ENCODE data around the gene GRIP1. TPM values are rescaled to one million over a fixed set of nuclear protein-coding genes. Genes with fewer than 3 reads are reported as not detected.

GRIP1 gene
- total and polyA plus RNA-seq, 2 donors: 0.71 to 3.9 TPM

GRCh38 chr12:66548338-66549049 lies 130.4 kb downstream of the GRIP1 start:
- H3K4me1 ChIP-seq (ENCODE audit: control insufficient read depth in 2 of 2, insufficient read depth in 2 of 2, low read length in 2 of 2): no peaks in the 10 kb centered on the region
- DNase-seq (ENCODE audit: low read depth in 6 of 9, low spot score in 9 of 9): no peak
- WGBS: 75% methylated on average over 4 of the region's 4 CpGs
- H3K27me3 ChIP-seq (ENCODE audit: control insufficient read depth in 2 of 2, insufficient read depth in 1 of 2, low read length in 1 of 2): no peaks in the 10 kb centered on the region
- no peak overlapping the region for H3K27ac ChIP-seq (ENCODE audit: low read depth in 1 of 2, low read length in 1 of 2)
- no peak overlapping the region for H3K4me3 ChIP-seq (ENCODE audit: low read length in 2 of 2)
- H3K36me3 ChIP-seq (ENCODE audit: control insufficient read depth in 2 of 2, insufficient read depth in 2 of 2, low read length in 1 of 2): no peaks in the 10 kb centered on the region
- no peaks in the 10 kb centered on the region for H3K9me3 ChIP-seq (ENCODE audit: control insufficient read depth in 2 of 2, insufficient read depth in 1 of 2, low read length in 1 of 2)

GRCh38 chr12:66541426-66541825 lies 137.4 kb downstream of the GRIP1 start:
- WGBS: 80% methylated on average over 1 of the region's 1 CpG

GRCh38 chr12:66539431-66539830 lies 139.4 kb downstream of the GRIP1 start:
- H3K4me1 ChIP-seq (ENCODE audit: control insufficient read depth in 2 of 2, insufficient read depth in 2 of 2, low read length in 2 of 2): no peaks in the 10 kb centered on the region
- DNase-seq (ENCODE audit: low read depth in 6 of 9, low spot score in 9 of 9): no peak
- no peak overlapping the region for H3K27ac ChIP-seq (ENCODE audit: low read depth in 1 of 2, low read length in 1 of 2)
- no peaks in the 10 kb centered on the region for H3K27me3 ChIP-seq (ENCODE audit: control insufficient read depth in 2 of 2, insufficient read depth in 1 of 2, low read length in 1 of 2)
- H3K36me3 ChIP-seq (ENCODE audit: control insufficient read depth in 2 of 2, insufficient read depth in 2 of 2, low read length in 1 of 2): no peaks in the 10 kb centered on the region
- H3K4me3 ChIP-seq (ENCODE audit: low read length in 2 of 2): no peak overlapping the region
- H3K9me3 ChIP-seq (ENCODE audit: control insufficient read depth in 2 of 2, insufficient read depth in 1 of 2, low read length in 1 of 2): no peaks in the 10 kb centered on the region

More at GRCh38 chr12:66541426-66541825, 137.4 kb downstream of the GRIP1 start:
- DNase-seq (ENCODE audit: low read depth in 6 of 9, low spot score in 9 of 9): no peak
- Histone ChIP-seq H3K4me3 (ENCODE audit: low read length in 2 of 2) (no peak overlapping the region), H3K27ac (ENCODE audit: low read depth in 1 of 2, low read length in 1 of 2) (no peak overlapping the region), H3K4me1 (ENCODE audit: control insufficient read depth in 2 of 2, insufficient read depth in 2 of 2, low read length in 2 of 2) (no peaks in the 10 kb centered on the region), H3K27me3 (ENCODE audit: control insufficient read depth in 2 of 2, insufficient read depth in 1 of 2, low read length in 1 of 2) (no peaks in the 10 kb centered on the region), H3K9me3 (ENCODE audit: control insufficient read depth in 2 of 2, insufficient read depth in 1 of 2, low read length in 1 of 2) (no peaks in the 10 kb centered on the region), H3K36me3 (ENCODE audit: control insufficient read depth in 2 of 2, insufficient read depth in 2 of 2, low read length in 1 of 2) (no peaks in the 10 kb centered on the region)

- Histone ChIP-seq H3K36me3 (ENCODE audit: control insufficient read depth in 2 of 2, insufficient read depth in 2 of 2, low read length in 1 of 2) (no peaks in the 10 kb centered on the region), H3K4me1 (ENCODE audit: control insufficient read depth in 2 of 2, insufficient read depth in 2 of 2, low read length in 2 of 2) (no peaks in the 10 kb centered on the region), H3K9me3 (ENCODE audit: control insufficient read depth in 2 of 2, insufficient read depth in 1 of 2, low read length in 1 of 2) (no peaks in the 10 kb centered on the region), H3K4me3 (ENCODE audit: low read length in 2 of 2) (no peak overlapping the region), H3K27ac (ENCODE audit: low read depth in 1 of 2, low read length in 1 of 2) (no peak overlapping the region), H3K27me3 (ENCODE audit: control insufficient read depth in 2 of 2, insufficient read depth in 1 of 2, low read length in 1 of 2) (no peaks in the 10 kb centered on the region)
- no peak for DNase-seq (ENCODE audit: low read depth in 6 of 9, low spot score in 9 of 9)
- 99% methylated on average over 4 of the region's 4 CpGs for WGBS
Observed at GRCh38 chr12:66538970-66539369, 139.9 kb downstream of the GRIP1 start.

- WGBS: 99% methylated on average over 3 of the region's 3 CpGs
Observed at GRCh38 chr12:66537876-66538275, 141.0 kb downstream of the GRIP1 start.

GRCh38 chr12:66533767-66534166 lies 145.1 kb downstream of the GRIP1 start:
- no peaks in the 10 kb centered on the region for H3K9me3 ChIP-seq (ENCODE audit: control insufficient read depth in 2 of 2, insufficient read depth in 1 of 2, low read length in 1 of 2)
- no peaks in the 10 kb centered on the region for H3K4me1 ChIP-seq (ENCODE audit: control insufficient read depth in 2 of 2, insufficient read depth in 2 of 2, low read length in 2 of 2)
- H3K27ac ChIP-seq (ENCODE audit: low read depth in 1 of 2, low read length in 1 of 2): no peak overlapping the region
- no peaks in the 10 kb centered on the region for H3K27me3 ChIP-seq (ENCODE audit: control insufficient read depth in 2 of 2, insufficient read depth in 1 of 2, low read length in 1 of 2)
- 92% methylated on average over 2 of the region's 2 CpGs for WGBS
- H3K36me3 ChIP-seq (ENCODE audit: control insufficient read depth in 2 of 2, insufficient read depth in 2 of 2, low read length in 1 of 2): no peaks in the 10 kb centered on the region
- no peak overlapping the region for H3K4me3 ChIP-seq (ENCODE audit: low read length in 2 of 2)
- no peak for DNase-seq (ENCODE audit: low read depth in 6 of 9, low spot score in 9 of 9)

More at GRCh38 chr12:66537876-66538275, 141.0 kb downstream of the GRIP1 start:
- Histone ChIP-seq H3K27me3 (ENCODE audit: control insufficient read depth in 2 of 2, insufficient read depth in 1 of 2, low read length in 1 of 2) (no peaks in the 10 kb centered on the region), H3K36me3 (ENCODE audit: control insufficient read depth in 2 of 2, insufficient read depth in 2 of 2, low read length in 1 of 2) (no peaks in the 10 kb centered on the region), H3K9me3 (ENCODE audit: control insufficient read depth in 2 of 2, insufficient read depth in 1 of 2, low read length in 1 of 2) (no peaks in the 10 kb centered on the region), H3K4me1 (ENCODE audit: control insufficient read depth in 2 of 2, insufficient read depth in 2 of 2, low read length in 2 of 2) (no peaks in the 10 kb centered on the region), H3K4me3 (ENCODE audit: low read length in 2 of 2) (no peak overlapping the region), H3K27ac (ENCODE audit: low read depth in 1 of 2, low read length in 1 of 2) (no peak overlapping the region)
- DNase-seq (ENCODE audit: low read depth in 6 of 9, low spot score in 9 of 9): no peak

GRCh38 chr12:66531766-66532165 lies 147.1 kb downstream of the GRIP1 start:
- no peaks in the 10 kb centered on the region for H3K4me1 ChIP-seq (ENCODE audit: control insufficient read depth in 2 of 2, insufficient read depth in 2 of 2, low read length in 2 of 2)
- WGBS: 95% methylated on average over 2 of the region's 2 CpGs
- H3K27me3 ChIP-seq (ENCODE audit: control insufficient read depth in 2 of 2, insufficient read depth in 1 of 2, low read length in 1 of 2): no peaks in the 10 kb centered on the region
- no peak for DNase-seq (ENCODE audit: low read depth in 6 of 9, low spot score in 9 of 9)
- no peak overlapping the region for H3K4me3 ChIP-seq (ENCODE audit: low read length in 2 of 2)
- no peak overlapping the region for H3K27ac ChIP-seq (ENCODE audit: low read depth in 1 of 2, low read length in 1 of 2)
- H3K9me3 ChIP-seq (ENCODE audit: control insufficient read depth in 2 of 2, insufficient read depth in 1 of 2, low read length in 1 of 2): no peaks in the 10 kb centered on the region
- H3K36me3 ChIP-seq (ENCODE audit: control insufficient read depth in 2 of 2, insufficient read depth in 2 of 2, low read length in 1 of 2): no peaks in the 10 kb centered on the region

GRCh38 chr12:66529934-66530333 lies 148.9 kb downstream of the GRIP1 start:
- DNase-seq (ENCODE audit: low read depth in 6 of 9, low spot score in 9 of 9): no peak
- H3K36me3 ChIP-seq (ENCODE audit: control insufficient read depth in 2 of 2, insufficient read depth in 2 of 2, low read length in 1 of 2): no peaks in the 10 kb centered on the region
- H3K4me1 ChIP-seq (ENCODE audit: control insufficient read depth in 2 of 2, insufficient read depth in 2 of 2, low read length in 2 of 2): no peaks in the 10 kb centered on the region
- 94% methylated on average over 1 of the region's 1 CpG for WGBS
- H3K27me3 ChIP-seq (ENCODE audit: control insufficient read depth in 2 of 2, insufficient read depth in 1 of 2, low read length in 1 of 2): no peaks in the 10 kb centered on the region
- H3K4me3 ChIP-seq (ENCODE audit: low read length in 2 of 2): no peak overlapping the region
- H3K27ac ChIP-seq (ENCODE audit: low read depth in 1 of 2, low read length in 1 of 2): no peak overlapping the region
- no peaks in the 10 kb centered on the region for H3K9me3 ChIP-seq (ENCODE audit: control insufficient read depth in 2 of 2, insufficient read depth in 1 of 2, low read length in 1 of 2)

GRCh38 chr12:66516561-66516960 lies 162.3 kb downstream of the GRIP1 start:
- no peaks in the 10 kb centered on the region for H3K9me3 ChIP-seq (ENCODE audit: control insufficient read depth in 2 of 2, insufficient read depth in 1 of 2, low read length in 1 of 2)

More at GRCh38 chr12:66516561-66516960, 162.3 kb downstream of the GRIP1 start:
- H3K4me3 ChIP-seq (ENCODE audit: low read length in 2 of 2): no peak overlapping the region
- no peak for DNase-seq (ENCODE audit: low read depth in 6 of 9, low spot score in 9 of 9)
- H3K36me3 ChIP-seq (ENCODE audit: control insufficient read depth in 2 of 2, insufficient read depth in 2 of 2, low read length in 1 of 2): no peaks in the 10 kb centered on the region
- H3K4me1 ChIP-seq (ENCODE audit: control insufficient read depth in 2 of 2, insufficient read depth in 2 of 2, low read length in 2 of 2): no peaks in the 10 kb centered on the region
- no peak overlapping the region for H3K27ac ChIP-seq (ENCODE audit: low read depth in 1 of 2, low read length in 1 of 2)
- WGBS: 93% methylated on average over 4 of the region's 4 CpGs
- no peaks in the 10 kb centered on the region for H3K27me3 ChIP-seq (ENCODE audit: control insufficient read depth in 2 of 2, insufficient read depth in 1 of 2, low read length in 1 of 2)

All from thymus (tissue), 11 donors.